GDM1 (cell line): ENCODE results near the gene CAPRIN2.

ENCODE experiments used
- DNase-seq: peaks from one replicate; lab custom pipeline; 2025; lab: John Stamatoyannopoulos, UW

Gene CAPRIN2

DNA sequence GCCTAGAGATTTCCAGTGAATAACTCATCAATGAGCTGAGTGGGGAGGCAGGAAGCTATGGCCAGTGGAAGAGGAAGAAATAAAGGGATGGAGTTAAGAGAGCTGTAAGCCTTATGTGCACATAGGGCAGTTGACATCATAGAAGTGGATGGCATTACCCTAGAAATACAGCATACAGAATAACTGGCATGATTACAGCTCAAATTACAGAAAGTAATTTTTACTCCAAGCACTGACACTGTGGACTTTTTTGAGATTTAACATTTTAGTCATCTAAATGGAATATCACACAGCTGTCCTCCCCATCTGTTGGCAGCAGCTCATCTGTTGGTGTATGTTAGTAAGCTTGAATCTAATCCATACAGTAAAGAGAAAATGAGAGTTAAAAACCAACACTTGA, 53.7 kb downstream of the CAPRIN2 start:
- no peak for DNase-seq

DNA sequence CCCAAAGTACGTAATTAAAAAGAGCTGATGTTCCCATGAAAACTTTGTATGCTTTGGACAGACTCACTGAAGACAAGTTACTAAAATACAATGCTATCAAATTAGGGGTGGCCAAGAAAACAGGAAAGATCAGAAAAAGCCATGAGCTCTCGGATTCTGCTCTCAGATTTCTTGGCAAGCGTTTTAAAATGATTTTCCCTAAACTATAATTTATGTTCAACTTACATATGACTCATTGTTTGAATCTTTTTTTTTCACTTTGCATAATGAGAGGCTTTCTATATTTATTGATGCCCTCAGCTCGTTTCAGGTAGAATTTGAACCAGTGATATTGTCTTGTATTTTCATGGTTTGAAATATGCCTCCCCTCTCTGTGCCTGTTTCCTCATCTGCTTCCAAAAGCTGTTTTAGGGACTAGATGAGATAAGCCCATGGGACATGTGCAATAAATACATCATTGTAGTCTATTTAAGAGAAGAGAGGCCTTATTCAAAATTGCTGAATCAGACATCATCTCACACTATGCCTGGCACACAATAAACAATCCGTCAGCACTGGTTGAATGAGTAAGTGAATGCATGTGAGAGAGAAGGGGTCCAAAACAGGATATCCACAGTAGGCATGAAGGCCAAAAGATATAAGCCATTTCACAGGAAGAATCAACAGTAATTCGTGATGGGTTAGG, 54.4 kb downstream of the CAPRIN2 start:
- DNase-seq: no peak

DNA sequence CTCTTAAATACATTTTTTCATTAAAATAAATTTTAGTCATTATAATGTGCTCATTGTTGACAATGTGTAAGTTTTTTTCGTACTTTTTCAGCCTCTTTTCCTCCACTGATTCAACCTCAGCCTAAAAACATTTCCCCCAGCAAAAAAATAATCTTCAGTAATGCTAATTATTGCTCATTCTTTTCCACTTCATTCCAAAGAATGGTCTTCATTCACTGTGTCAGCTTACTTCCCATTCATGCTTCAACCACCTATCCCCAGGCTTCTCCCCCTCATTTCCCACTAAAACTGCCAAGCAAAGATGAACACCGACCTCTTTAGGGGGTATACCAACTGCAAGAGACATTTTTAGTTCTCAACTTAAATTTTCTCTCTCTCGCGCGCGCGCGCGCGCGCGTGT, 56.4 kb downstream of the CAPRIN2 start:
- no peak for DNase-seq

DNA sequence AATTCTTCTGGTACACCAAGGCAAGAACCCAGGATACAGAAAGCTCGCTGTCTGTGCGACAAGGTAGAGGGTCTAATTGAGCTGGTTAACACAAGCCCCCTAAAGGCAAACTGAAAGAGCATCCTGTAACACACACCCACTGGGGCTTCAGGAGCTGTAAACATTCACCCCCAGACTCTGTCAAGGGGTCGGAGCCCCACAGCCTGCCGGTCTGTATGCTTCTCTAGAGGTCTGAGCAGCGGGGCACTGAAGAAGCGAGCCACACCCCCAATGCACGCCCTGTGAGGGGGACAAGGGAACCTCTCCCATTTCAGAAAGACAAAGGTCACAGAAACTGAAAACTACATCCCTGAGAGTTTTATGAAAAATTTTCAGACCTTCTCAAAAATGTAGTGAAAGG, 57.8 kb downstream of the CAPRIN2 start:
- no peak for DNase-seq

DNA sequence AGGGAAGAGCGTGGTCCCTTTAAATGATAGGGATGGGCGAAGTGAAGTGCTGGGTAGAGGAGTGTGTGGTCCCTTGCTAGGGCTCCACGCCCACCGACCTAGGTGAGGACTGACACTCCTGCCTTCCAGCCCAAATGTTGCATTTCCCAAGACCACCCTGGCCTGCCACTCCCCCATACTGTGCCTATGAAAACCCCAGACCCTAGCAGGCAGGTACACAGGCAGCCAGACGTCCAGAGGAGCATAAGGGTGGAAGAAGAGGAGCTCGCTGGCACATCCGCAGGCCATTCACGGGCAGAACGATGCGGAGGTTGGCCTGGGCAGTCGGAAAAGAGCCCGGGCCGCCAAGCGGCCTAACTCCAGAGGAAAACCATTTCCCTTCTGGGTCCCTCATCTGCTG, 58.3 kb downstream of the CAPRIN2 start:
- no peak for DNase-seq

- no peak for DNase-seq
Observed at GRCh38 chr12:30696103-30696408, 58.7 kb downstream of the CAPRIN2 start.

DNA sequence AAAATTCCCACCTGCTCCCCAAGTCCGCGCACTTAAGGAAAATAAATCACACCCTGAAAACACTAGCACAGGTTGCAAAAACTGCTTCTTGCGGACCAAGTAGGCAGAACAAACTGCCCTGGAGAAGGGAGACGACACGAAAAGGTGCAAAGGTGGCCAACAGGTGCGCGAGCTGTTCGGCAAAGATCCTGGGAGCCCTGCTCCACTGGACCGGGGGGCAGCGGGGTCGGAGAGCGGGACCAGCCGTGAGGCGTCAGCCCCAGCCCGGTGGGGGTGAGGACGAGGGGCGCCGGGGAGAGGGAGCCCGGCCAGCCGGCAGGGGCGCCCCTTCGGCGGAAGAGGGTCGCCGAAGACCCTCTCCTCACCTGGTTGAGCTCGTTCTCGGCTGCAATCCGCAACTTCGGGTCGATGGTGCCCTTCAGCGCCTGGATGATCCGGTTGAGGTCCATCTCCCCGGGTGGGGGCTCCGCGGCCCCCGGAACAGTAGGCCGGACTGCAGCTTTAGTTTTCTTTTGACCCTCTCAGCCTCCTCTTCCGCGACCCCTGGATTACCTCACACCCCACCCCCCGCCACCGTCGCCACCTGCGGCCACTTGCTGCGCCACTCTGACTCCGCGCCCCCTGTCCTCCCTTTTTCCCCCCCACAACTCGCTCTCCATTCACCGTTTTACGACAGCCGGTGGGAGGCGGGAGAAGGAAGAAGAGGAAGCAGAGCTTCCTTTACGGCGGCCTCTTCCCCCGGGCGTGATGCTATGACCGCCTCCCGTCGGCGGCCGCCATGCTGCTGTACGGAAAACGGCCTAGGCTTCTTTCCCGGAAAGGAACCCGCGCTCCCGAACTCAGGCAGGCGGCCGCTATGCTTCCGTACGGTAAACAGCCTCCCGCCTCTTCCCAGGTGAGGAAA, 59.3 kb downstream of the CAPRIN2 start, which contains the start of gene IPO8:
IPO8 (minus strand) TSS at position 671 of the 904 bp plus-strand sequence; CDS start at position 449, 222 bp downstream.
- DNase-seq: peak; percentile 89

GRCh38 chr12:30694412-30695198, 60.1 kb downstream of the CAPRIN2 start:
- no peak for DNase-seq

- no peak for DNase-seq
Observed at GRCh38 chr12:30692470-30692869, 62.3 kb downstream of the CAPRIN2 start.

DNA sequence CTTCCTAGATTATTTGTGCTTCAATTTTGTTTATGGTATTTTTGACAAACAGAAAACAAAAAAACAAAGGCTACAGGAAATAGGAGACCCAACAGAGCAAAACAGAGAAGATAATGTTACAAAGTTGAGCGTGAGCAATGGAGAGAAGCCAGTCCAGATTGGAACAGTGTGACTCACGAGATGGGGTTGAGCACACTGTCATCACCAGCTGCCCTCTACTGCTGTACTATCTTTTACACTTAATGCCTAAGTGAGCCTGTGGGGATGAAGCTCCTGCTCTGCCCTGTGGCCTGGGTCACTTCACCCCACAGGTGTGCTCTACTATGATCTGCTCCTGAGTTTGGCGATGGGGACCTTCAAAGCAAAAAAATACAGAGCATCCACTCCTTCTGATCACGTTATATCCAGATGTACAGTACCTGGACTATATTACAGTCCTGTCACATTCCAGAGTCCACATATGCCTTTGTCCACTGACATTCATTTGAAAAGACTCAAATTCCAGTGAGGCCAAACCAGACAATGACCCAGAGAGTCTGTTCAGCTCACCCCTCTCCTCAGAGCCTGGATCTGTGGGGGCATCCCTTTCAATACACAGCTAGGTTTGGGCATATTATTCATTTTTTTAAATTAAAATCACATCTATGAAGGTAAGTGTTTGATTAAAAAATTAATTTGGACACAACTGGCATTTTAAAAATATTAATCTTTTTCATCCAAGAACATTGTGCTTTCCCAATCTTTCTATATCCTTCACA, 63.5 kb downstream of the CAPRIN2 start:
- DNase-seq: no peak

DNA sequence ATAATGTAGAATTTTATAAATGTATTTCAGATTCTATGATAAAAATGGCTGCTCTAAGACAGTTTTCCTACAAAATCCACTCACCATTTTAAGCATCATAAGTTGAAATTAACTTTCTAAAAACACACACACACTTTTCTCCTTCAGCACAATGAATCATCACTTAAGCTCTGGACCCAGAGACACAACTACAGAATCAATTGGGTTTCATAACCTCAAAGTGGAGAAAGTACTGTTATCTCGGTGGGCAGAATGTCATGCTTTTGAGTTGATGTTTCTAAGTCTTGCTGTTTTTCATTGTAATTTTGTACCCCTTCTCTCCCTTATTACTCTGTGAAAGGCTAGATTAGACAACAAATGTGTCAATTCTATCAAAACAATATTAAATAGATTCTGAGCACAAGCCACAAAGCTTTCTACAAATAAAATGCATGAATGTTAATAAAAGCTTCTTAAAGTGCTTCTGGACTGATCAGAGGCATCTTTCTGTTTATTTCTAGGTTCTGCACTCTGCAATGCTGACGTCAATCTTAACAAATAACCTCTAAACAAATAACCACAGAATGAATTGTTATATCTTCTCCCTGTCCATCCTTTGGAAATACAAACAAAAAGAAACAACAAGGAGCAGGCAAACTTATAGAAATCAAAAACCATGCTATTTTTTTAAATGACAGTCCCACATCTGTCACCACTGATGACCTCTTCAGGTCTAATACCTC, 67.3 kb downstream of the CAPRIN2 start:
- no peak for DNase-seq

GRCh38 chr12:30679241-30679640, 75.5 kb downstream of the CAPRIN2 start:
- no peak for DNase-seq

DNA sequence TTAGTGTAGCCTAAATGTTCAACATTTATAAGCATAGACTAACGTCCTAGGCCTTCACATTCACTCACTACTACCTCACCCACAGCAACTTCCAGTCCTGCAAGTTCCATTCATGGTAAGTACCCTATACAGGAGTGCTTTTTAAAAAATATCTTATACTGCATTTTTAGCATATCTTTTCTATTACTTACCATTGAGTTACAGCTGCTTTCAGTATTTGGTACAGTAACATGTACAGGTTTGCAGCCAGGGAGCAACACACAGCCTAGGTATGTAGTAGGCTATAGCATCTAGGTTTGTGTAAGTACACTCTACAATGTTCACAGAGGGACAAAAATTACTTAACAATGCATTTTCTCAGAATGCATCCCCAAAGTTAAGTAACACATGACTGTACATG, 76.5 kb downstream of the CAPRIN2 start:
- DNase-seq: no peak

DNA sequence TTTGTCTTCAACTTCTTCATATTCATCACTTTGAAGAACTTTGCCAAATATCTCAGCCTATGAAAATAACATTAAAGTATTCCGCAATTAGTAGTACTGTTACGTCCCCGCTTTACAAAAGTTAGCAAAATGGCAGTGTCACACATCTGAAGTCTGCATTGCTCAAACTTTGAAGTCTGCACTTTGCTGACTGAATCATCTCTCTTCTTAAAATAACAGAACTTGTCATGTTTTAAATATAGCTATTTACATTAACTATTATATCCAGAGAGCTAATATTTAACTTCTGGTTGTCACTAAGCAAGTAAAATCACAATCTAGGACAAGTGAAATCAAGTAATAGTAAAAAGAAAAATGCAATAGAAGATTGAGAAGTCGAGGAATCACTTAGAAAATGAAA, 93.5 kb downstream of the CAPRIN2 start:
- DNase-seq: no peak
